ENCODE results near the gene HMGCS1. TPM values are rescaled to one million over a fixed set of nuclear protein-coding genes. Genes with fewer than 3 reads are reported as not detected.
A peak's percentile ranks its signal among the peaks of the same experiment; 100 is the strongest.

HMGCS1 gene
- total and polyA plus RNA-seq, 9 of the 15 experiments (the other 6 are each of a cell fraction or from before 2014, with no cell fraction given), result 43.7 to 337 (median 111) TPM

- TF ChIP-seq, protein P1, sequence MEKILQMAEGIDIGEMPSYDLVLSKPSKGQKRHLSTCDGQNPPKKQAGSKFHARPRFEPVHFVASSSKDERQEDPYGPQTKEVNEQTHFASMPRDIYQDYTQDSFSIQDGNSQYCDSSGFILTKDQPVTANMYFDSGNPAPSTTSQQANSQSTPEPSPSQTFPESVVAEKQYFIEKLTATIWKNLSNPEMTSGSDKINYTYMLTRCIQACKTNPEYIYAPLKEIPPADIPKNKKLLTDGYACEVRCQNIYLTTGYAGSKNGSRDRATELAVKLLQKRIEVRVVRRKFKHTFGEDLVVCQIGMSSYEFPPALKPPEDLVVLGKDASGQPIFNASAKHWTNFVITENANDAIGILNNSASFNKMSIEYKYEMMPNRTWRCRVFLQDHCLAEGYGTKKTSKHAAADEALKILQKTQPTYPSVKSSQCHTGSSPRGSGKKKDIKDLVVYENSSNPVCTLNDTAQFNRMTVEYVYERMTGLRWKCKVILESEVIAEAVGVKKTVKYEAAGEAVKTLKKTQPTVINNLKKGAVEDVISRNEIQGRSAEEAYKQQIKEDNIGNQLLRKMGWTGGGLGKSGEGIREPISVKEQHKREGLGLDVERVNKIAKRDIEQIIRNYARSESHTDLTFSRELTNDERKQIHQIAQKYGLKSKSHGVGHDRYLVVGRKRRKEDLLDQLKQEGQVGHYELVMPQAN (IDR thresholded peaks at IDR 0.05; ENCODE audit: borderline replicate concordance), result no peak
- TF ChIP-seq, protein P2, sequence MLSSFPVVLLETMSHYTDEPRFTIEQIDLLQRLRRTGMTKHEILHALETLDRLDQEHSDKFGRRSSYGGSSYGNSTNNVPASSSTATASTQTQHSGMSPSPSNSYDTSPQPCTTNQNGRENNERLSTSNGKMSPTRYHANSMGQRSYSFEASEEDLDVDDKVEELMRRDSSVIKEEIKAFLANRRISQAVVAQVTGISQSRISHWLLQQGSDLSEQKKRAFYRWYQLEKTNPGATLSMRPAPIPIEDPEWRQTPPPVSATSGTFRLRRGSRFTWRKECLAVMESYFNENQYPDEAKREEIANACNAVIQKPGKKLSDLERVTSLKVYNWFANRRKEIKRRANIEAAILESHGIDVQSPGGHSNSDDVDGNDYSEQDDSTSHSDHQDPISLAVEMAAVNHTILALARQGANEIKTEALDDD (IDR thresholded peaks at IDR 0.05), result no peak
- TF ChIP-seq NBN (IDR thresholded peaks at IDR 0.05; ENCODE audit: low read depth) (no peak), IFI16 (CRISPR knock-in tag; IDR thresholded peaks at IDR 0.05) (no peak), EZH2 (IDR thresholded peaks at IDR 0.05; ENCODE audit: borderline replicate concordance, low read depth, low read length) (no peak), GABPB1 (CRISPR knock-in tag; IDR thresholded peaks at IDR 0.05) (no peak), SNAPC5 (CRISPR knock-in tag; IDR thresholded peaks at IDR 0.05) (no peak), MBD2 (IDR thresholded peaks at IDR 0.05; ENCODE audit: borderline replicate concordance, low read depth) (no peak), ZMIZ1 (IDR thresholded peaks at IDR 0.05; ENCODE audit: low read depth in 2 of 2, low read length in 2 of 2) (no peak), SIN3B (IDR thresholded peaks at IDR 0.05; ENCODE audit: low read depth) (no peak), SMAD1 (IDR thresholded peaks at IDR 0.05; ENCODE audit: low read depth, low read length, partially characterized antibody) (no peak), NONO (IDR thresholded peaks at IDR 0.05; ENCODE audit: low read depth in 2 of 2, low read length in 1 of 2) (no peak), SRSF1 (IDR thresholded peaks at IDR 0.05; ENCODE audit: low read depth, low read length) (no peak), CBX8 (IDR thresholded peaks at IDR 0.05; ENCODE audit: borderline replicate concordance, extremely low read depth, low read depth, low read length, poor library complexity, severe bottlenecking) (no peak), ZNF121 (CRISPR knock-in tag; conservative IDR thresholded peaks at IDR 0.05) (no peak), GTF2F1 (IDR thresholded peaks at IDR 0.05; ENCODE audit: low read depth, low read length) (no peak)
- TF ChIP-seq, protein P3, sequence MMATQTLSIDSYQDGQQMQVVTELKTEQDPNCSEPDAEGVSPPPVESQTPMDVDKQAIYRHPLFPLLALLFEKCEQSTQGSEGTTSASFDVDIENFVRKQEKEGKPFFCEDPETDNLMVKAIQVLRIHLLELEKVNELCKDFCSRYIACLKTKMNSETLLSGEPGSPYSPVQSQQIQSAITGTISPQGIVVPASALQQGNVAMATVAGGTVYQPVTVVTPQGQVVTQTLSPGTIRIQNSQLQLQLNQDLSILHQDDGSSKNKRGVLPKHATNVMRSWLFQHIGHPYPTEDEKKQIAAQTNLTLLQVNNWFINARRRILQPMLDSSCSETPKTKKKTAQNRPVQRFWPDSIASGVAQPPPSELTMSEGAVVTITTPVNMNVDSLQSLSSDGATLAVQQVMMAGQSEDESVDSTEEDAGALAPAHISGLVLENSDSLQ (IDR thresholded peaks at IDR 0.05), result 0 out of 2 replicates have a peak, but pooled peaks have one; percentile 34
Observed at GRCh38 chr5:43281840-43282658, 31.2 kb downstream of the HMGCS1 start (continued).
